Measurements from ENCODE around the gene VAT1L.

VAT1L gene

DNA sequence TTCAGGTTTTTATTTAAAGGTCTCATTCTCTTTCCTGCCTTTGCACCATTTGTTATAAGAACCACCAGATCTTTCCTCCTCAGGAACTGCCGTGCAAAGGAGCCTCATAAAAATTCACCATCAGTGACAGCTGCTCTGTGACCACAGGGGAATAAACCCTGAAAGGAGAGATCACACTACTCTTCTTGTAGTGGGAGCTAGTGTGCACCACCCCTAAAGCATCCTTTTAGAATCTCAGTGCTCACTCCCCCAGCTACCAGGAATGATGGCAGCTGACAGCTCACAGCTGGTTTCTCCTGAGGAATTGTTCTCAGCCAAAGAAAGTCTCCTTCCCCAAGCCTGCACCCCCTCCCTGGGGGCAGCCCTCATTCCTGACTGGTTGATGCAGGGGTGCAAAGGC is 18.7 kb downstream of the VAT1L start:
- Histone ChIP-seq H3K9me3 (ENCODE audit: control insufficient read depth, insufficient read depth, low read length) (no peaks in the 10 kb centered on the region; the same call in 1 of the 2 replicates), H4K20me1 (ENCODE audit: control insufficient read depth, insufficient read depth, low read depth, low read length) (no peaks in the 10 kb centered on the region), H3K4me1 (ENCODE audit: control insufficient read depth, low read length) (no peaks in the 10 kb centered on the region), H3K79me2 (ENCODE audit: control insufficient read depth, low read length) (no peaks in the 10 kb centered on the region), H3K27me3 (ENCODE audit: control insufficient read depth, low read length) (no peaks in the 10 kb centered on the region), H3K4me3 (ENCODE audit: low read length) (no peak overlapping the region), H3K27ac (ENCODE audit: low read depth, low read length) (no peak overlapping the region), H3K4me2 (ENCODE audit: low read length) (no peak overlapping the region), H3F3A (ENCODE audit: control insufficient read depth, insufficient read depth) (no peaks in the 10 kb centered on the region), H3K9me2 (replicated peaks; ENCODE audit: control insufficient read depth, low read length) (no peaks in the 10 kb centered on the region), H3K36me3 (ENCODE audit: control insufficient read depth, low read length) (no peaks in the 10 kb centered on the region)
- TF ChIP-seq, protein P1, sequence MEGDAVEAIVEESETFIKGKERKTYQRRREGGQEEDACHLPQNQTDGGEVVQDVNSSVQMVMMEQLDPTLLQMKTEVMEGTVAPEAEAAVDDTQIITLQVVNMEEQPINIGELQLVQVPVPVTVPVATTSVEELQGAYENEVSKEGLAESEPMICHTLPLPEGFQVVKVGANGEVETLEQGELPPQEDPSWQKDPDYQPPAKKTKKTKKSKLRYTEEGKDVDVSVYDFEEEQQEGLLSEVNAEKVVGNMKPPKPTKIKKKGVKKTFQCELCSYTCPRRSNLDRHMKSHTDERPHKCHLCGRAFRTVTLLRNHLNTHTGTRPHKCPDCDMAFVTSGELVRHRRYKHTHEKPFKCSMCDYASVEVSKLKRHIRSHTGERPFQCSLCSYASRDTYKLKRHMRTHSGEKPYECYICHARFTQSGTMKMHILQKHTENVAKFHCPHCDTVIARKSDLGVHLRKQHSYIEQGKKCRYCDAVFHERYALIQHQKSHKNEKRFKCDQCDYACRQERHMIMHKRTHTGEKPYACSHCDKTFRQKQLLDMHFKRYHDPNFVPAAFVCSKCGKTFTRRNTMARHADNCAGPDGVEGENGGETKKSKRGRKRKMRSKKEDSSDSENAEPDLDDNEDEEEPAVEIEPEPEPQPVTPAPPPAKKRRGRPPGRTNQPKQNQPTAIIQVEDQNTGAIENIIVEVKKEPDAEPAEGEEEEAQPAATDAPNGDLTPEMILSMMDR (IDR thresholded peaks at IDR 0.05; ENCODE audit: low read depth, low read length, poor library complexity, severe bottlenecking), result no peak
- TF ChIP-seq EZH2phosphoT487 (IDR thresholded peaks at IDR 0.05; ENCODE audit: borderline replicate concordance, low read length), result no peak

DNA sequence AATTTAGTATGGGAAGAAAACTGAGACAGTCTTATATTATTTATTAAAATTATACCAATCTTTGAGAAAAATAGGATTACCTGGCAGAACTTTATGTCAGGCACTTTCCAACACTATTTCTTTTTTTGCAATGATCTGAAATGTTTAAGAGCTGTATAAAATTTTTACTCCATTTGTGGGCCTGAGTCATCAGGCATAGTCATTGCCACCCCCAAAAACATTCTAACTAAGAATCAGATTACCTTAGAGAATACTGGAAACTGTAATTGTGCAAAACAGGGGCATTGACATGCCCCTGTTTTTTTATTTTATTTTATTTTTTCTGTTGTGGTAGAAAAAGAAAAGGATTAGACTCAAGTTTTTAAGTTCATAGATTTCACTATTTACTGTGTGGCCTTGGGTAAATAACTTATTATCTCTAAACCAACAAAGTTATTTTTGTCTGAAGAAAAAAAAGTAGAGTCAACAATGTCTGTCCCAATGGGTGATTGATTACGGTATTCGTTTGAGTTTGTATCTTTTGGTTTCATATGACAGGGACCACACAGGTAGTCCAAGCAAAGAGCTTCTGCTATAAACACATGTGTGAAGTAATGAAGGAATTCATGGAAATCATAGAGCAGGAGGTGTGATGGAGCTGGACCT is 24.6 kb downstream of the VAT1L start:
- H3K36me3 ChIP-seq (ENCODE audit: control insufficient read depth, low read length), result no peaks in the 10 kb centered on the region
- H3K9me2 ChIP-seq (replicated peaks; ENCODE audit: control insufficient read depth, low read length), result no peaks in the 10 kb centered on the region
- H3K9me3 ChIP-seq (ENCODE audit: control insufficient read depth, insufficient read depth, low read length), result no peaks in the 10 kb centered on the region; the same call in 1 of the 2 replicates
- H3K27ac ChIP-seq (ENCODE audit: low read depth, low read length), result no peak overlapping the region
- no peaks in the 10 kb centered on the region for H3F3A ChIP-seq (ENCODE audit: control insufficient read depth, insufficient read depth)
- no peaks in the 10 kb centered on the region for H3K79me2 ChIP-seq (ENCODE audit: control insufficient read depth, low read length)
- H3K27me3 ChIP-seq (ENCODE audit: control insufficient read depth, low read length), result no peaks in the 10 kb centered on the region
- H3K4me3 ChIP-seq (ENCODE audit: low read length), result no peak overlapping the region
- H4K20me1 ChIP-seq (ENCODE audit: control insufficient read depth, insufficient read depth, low read depth, low read length), result no peaks in the 10 kb centered on the region
- H3K4me2 ChIP-seq (ENCODE audit: low read length), result no peak overlapping the region
- H3K4me1 ChIP-seq (ENCODE audit: control insufficient read depth, low read length), result no peaks in the 10 kb centered on the region
- no peak for TF ChIP-seq EZH2phosphoT487 (IDR thresholded peaks at IDR 0.05; ENCODE audit: borderline replicate concordance, low read length)
- TF ChIP-seq, protein P1 (IDR thresholded peaks at IDR 0.05; ENCODE audit: low read depth, low read length, poor library complexity, severe bottlenecking), result no peak

DNA sequence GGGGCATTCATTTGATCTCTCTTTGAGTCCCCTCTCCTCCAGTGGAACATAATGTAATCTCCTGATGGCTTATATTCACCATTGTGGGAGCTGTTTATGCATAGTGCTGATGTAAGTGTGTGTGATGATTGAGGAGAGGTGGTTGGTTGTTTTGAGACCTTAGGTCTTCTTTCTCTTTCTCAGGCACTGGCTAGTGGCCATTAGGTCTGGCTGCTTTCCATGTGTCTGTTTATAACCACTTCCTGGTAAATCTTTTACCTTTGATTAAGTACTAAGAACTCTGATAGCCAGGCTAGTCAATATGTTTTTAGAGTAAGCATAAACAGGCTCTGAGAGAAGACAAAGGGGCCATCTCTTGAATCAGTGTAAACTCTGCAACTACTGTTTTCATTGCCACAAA is 27.9 kb downstream of the VAT1L start:
- Histone ChIP-seq H3F3A (ENCODE audit: control insufficient read depth, insufficient read depth) (no peaks in the 10 kb centered on the region), H3K4me1 (ENCODE audit: control insufficient read depth, low read length) (no peaks in the 10 kb centered on the region), H3K36me3 (ENCODE audit: control insufficient read depth, low read length) (no peaks in the 10 kb centered on the region), H3K79me2 (ENCODE audit: control insufficient read depth, low read length) (no peaks in the 10 kb centered on the region), H3K27me3 (ENCODE audit: control insufficient read depth, low read length) (no peaks in the 10 kb centered on the region), H3K4me3 (ENCODE audit: low read length) (no peak overlapping the region), H3K4me2 (ENCODE audit: low read length) (no peak overlapping the region), H3K27ac (ENCODE audit: low read depth, low read length) (no peak overlapping the region), H4K20me1 (ENCODE audit: control insufficient read depth, insufficient read depth, low read depth, low read length) (no peaks in the 10 kb centered on the region), H3K9me3 (ENCODE audit: control insufficient read depth, insufficient read depth, low read length) (no peaks in the 10 kb centered on the region), H3K9me2 (replicated peaks; ENCODE audit: control insufficient read depth, low read length) (no peaks in the 10 kb centered on the region)
- TF ChIP-seq EZH2phosphoT487 (IDR thresholded peaks at IDR 0.05; ENCODE audit: borderline replicate concordance, low read length), result no peak
- TF ChIP-seq, protein P1 (IDR thresholded peaks at IDR 0.05; ENCODE audit: low read depth, low read length, poor library complexity, severe bottlenecking), result no peak
